WTC11 (cell line): Measurements from ENCODE around the gene HRAS. TPM values are rescaled to one million over a fixed set of nuclear protein-coding genes. Genes with fewer than 3 reads are reported as not detected.

ENCODE experiments used
- ATAC-seq: fragments of 200-7000 bp; cut with Tn5 transposase; 2 replicates; pipeline ENCODE4 v1.10.0; 2021; ENCODE audit warnings: mild to moderate bottlenecking, moderate library complexity
- CTCF ChIA-PET: fragments of 300-600 bp; sonication (Branson Sonifier 250); formaldehyde crosslinking; loops from one replicate; lab custom pipeline; 2021; ENCODE audit warnings: antibody characterized with exemption; lab: Charles Lee
- POLR2A ChIA-PET: fragments of 350-600 bp; sonication (Branson Sonifier 250); formaldehyde crosslinking; loops from one replicate; lab custom pipeline; 2021; ENCODE audit warnings: antibody characterized with exemption; lab: Charles Lee
- DNase-seq: peaks from one replicate; pipeline ENCODE4 v3.0.0; 2021; ENCODE audit warnings: low spot score
- H3K27ac Mint-ChIP-seq: 2 replicates; pipeline ENCODE4 v1.8.0; 2021; ENCODE audit warnings: mixed read lengths
- H3K27me3 Mint-ChIP-seq: 2 replicates; pipeline ENCODE4 v1.8.0; 2021; ENCODE audit warnings: low read depth, mild to moderate bottlenecking, moderate library complexity, mixed read lengths
- H3K36me3 Mint-ChIP-seq: 2 replicates; pipeline ENCODE4 v1.8.0; 2021; ENCODE audit warnings: mixed read lengths
- H3K4me1 Mint-ChIP-seq: 2 replicates; pipeline ENCODE4 v1.8.0; 2022; ENCODE audit warnings: mixed read lengths
- H3K4me3 Mint-ChIP-seq: 2 replicates; pipeline ENCODE4 v1.8.0; 2021; ENCODE audit warnings: mild to moderate bottlenecking, moderate library complexity, mixed read lengths
- H3K9me3 Mint-ChIP-seq: 2 replicates; pipeline ENCODE4 v1.8.0; 2021; ENCODE audit warnings: mixed read lengths
- CDX4 ChIP-seq: fragments of 250-450 bp; sonication (Bioruptor Pico); IDR thresholded peaks from 2 replicates; pipeline ENCODE4 v1.9.0; 2021; ENCODE audit warnings: moderate library complexity, mild to moderate bottlenecking, inconsistent platforms, borderline replicate concordance
- CTCF ChIP-seq: fragments of 200-600 bp; IDR thresholded peaks from 2 replicates; pipeline ENCODE4 v1.8.0; 2022; ENCODE audit warnings: antibody characterized with exemption
- E2F4 ChIP-seq: sonication (generic); formaldehyde crosslinking; IDR thresholded peaks from 2 replicates; pipeline ENCODE4 v1.8.1; 2022; ENCODE audit warnings: low read depth, mild to moderate bottlenecking, moderate library complexity, missing genetic modification reagents, borderline replicate concordance
- E2F5 ChIP-seq: sonication (generic); formaldehyde crosslinking; IDR thresholded peaks from 2 replicates; pipeline ENCODE4 v1.8.1; 2022; ENCODE audit warnings: mild to moderate bottlenecking, moderate library complexity, missing genetic modification reagents
- ESRRA ChIP-seq: sonication (generic); formaldehyde crosslinking; IDR thresholded peaks from 2 replicates; pipeline ENCODE4 v1.8.1; 2022; ENCODE audit warnings: mild to moderate bottlenecking, missing genetic modification reagents, borderline replicate concordance
- FOXP4 ChIP-seq: sonication (generic); formaldehyde crosslinking; IDR thresholded peaks from 2 replicates; pipeline ENCODE4 v1.8.0; 2022; ENCODE audit warnings: mild to moderate bottlenecking, missing genetic modification reagents
- GABPB1 ChIP-seq: sonication (generic); formaldehyde crosslinking; IDR thresholded peaks from 2 replicates; pipeline ENCODE4 v1.8.1; 2023; ENCODE audit warnings: mild to moderate bottlenecking, missing genetic modification reagents
- IRF1 ChIP-seq: sonication (generic); formaldehyde crosslinking; IDR thresholded peaks from 2 replicates; pipeline ENCODE4 v1.8.0; 2023; ENCODE audit warnings: missing genetic modification reagents
- IRF2 ChIP-seq: sonication (generic); formaldehyde crosslinking; IDR thresholded peaks from 2 replicates; pipeline ENCODE4 v1.8.0; 2022; ENCODE audit warnings: low read depth, missing genetic modification reagents, borderline replicate concordance
- MLX ChIP-seq: sonication (generic); formaldehyde crosslinking; IDR thresholded peaks from 2 replicates; pipeline ENCODE4 v1.8.1; 2023; ENCODE audit warnings: mild to moderate bottlenecking, missing genetic modification reagents, moderate library complexity
- NR1H2 ChIP-seq: sonication (generic); formaldehyde crosslinking; IDR thresholded peaks from 2 replicates; pipeline ENCODE4 v1.9.0; 2021; ENCODE audit warnings: mild to moderate bottlenecking, moderate library complexity, missing genetic modification reagents
- PRRX2 ChIP-seq: fragments of 250-450 bp; sonication (Bioruptor Pico); IDR thresholded peaks from 2 replicates; pipeline ENCODE4 v1.8.0; 2021; ENCODE audit warnings: mild to moderate bottlenecking
- SMAD4 ChIP-seq: sonication (generic); formaldehyde crosslinking; IDR thresholded peaks from 2 replicates; pipeline ENCODE4 v1.8.0; 2022; ENCODE audit warnings: mild to moderate bottlenecking, missing genetic modification reagents
- SP1 ChIP-seq: sonication (generic); formaldehyde crosslinking; conservative IDR thresholded peaks from 2 replicates; pipeline ENCODE4 v1.8.1; 2022; ENCODE audit warnings: missing genetic modification reagents
- TEAD4 ChIP-seq: sonication (generic); formaldehyde crosslinking; IDR thresholded peaks from 2 replicates; pipeline ENCODE4 v1.8.0; 2022; ENCODE audit warnings: mild to moderate bottlenecking, missing genetic modification reagents
- ZNF121 ChIP-seq: sonication (generic); formaldehyde crosslinking; IDR thresholded peaks from 2 replicates; pipeline ENCODE4 v1.8.0; 2023; ENCODE audit warnings: missing genetic modification reagents
- ZNF317 ChIP-seq: sonication (generic); formaldehyde crosslinking; IDR thresholded peaks from 2 replicates; pipeline ENCODE4 v1.8.1; 2023; ENCODE audit warnings: low read depth, mild to moderate bottlenecking, moderate library complexity, missing genetic modification reagents, borderline replicate concordance
- ZNF416 ChIP-seq: fragments of 250-450 bp; sonication (Bioruptor Pico); IDR thresholded peaks from 2 replicates; pipeline ENCODE4 v1.9.0; 2021; ENCODE audit warnings: mild to moderate bottlenecking, inconsistent platforms
- ZSCAN18 ChIP-seq: fragments of 250-450 bp; sonication (Bioruptor Pico); IDR thresholded peaks from 2 replicates; pipeline ENCODE4 v2.1.2; 2022; ENCODE audit warnings: mild to moderate bottlenecking, moderate library complexity
- total RNA-seq: library from RNA; stranded (reverse); gene quantifications from 3 replicates; pipeline ENCODE4 v1.2.3, GENCODE V29; 2021

Gene HRAS
- total RNA-seq, 1 experiment from 2014 or later = 62.4 TPM

GRCh38 chr11:560305-561147 lies 25.1 kb upstream of the HRAS start, which contains the start of the genes LMNTD2 and RASSF7 (continued):
- TF ChIP-seq MLX (CRISPR knock-in tag) = no peak

GRCh38 chr11:559712-560304 lies 24.4 kb upstream of the HRAS start:
- Mint-ChIP-seq H3K4me3 (peak overlapping the region; percentile 72), H3K36me3 (0 out of 2 replicates have a peak, but pooled peaks cover 3% of the 10 kb centered on the region), H3K4me1 (peaks cover 20% of the 10 kb centered on the region), H3K27ac (peak overlapping the region; percentile 88), H3K9me3 (no peaks in the 10 kb centered on the region), H3K27me3 (peaks cover 28% of the 10 kb centered on the region)
- TF ChIP-seq ZNF121 (CRISPR knock-in tag) (peak; percentile 76), ZNF416 (CRISPR knock-in tag) (no peak)
- ChIA-PET POLR2A (interaction anchor here (0.8 to 1.4 kb wide), 2 partner anchors 9 to 16 kb away, joined by 3 to 5 read pairs; no protein-coding TSS in a partner anchor), CTCF (interaction anchor here (0.6 to 1.9 kb wide), 8 partner anchors 9 to 224 kb away, joined by 3 to 6 read pairs (median 4); partner anchors contain the start of gene PHRF1)
- ATAC-seq (peak; percentile 2), DNase-seq (peak; percentile 59)

GRCh38 chr11:559020-559620 lies 23.7 kb upstream of the HRAS start:
- no peak overlapping the region for H3K27ac Mint-ChIP-seq
- peaks cover 28% of the 10 kb centered on the region for H3K27me3 Mint-ChIP-seq
- DNase-seq (no peak), ATAC-seq (no peak)
- ChIA-PET CTCF (interaction anchor here (0.6 to 1.9 kb wide), 8 partner anchors 10 to 224 kb away, joined by 3 to 6 read pairs (median 4); partner anchors contain the start of gene PHRF1), POLR2A (interaction anchor here (0.8 to 1.4 kb wide), 2 partner anchors 9 to 17 kb away, joined by 3 to 5 read pairs; no protein-coding TSS in a partner anchor)
- no peaks in the 10 kb centered on the region for H3K9me3 Mint-ChIP-seq
- peaks cover 16% of the 10 kb centered on the region for H3K4me1 Mint-ChIP-seq
- H3K36me3 Mint-ChIP-seq = 0 out of 2 replicates have a peak, but pooled peaks cover 3% of the 10 kb centered on the region
- H3K4me3 Mint-ChIP-seq = no peak overlapping the region
- TF ChIP-seq MLX (CRISPR knock-in tag) (no peak), ZNF317 (CRISPR knock-in tag) (no peak), TEAD4 (CRISPR knock-in tag) (no peak), PRRX2 (CRISPR knock-in tag) (no peak), GABPB1 (CRISPR knock-in tag) (no peak), SMAD4 (CRISPR knock-in tag) (no peak), NR1H2 (CRISPR knock-in tag) (no peak), CDX4 (CRISPR knock-in tag) (no peak), CTCF (no peak), ESRRA (CRISPR knock-in tag) (no peak), FOXP4 (CRISPR knock-in tag) (no peak), E2F5 (CRISPR knock-in tag) (no peak), IRF2 (CRISPR knock-in tag) (no peak), SP1 (CRISPR knock-in tag) (no peak), E2F4 (no peak), IRF1 (CRISPR knock-in tag) (no peak), ZSCAN18 (CRISPR knock-in tag) (no peak)
